Inflammatory macrophage treated with lipopolysaccharide for 4 hours (primary cell): ENCODE measurements around the gene SERINC2.

Experiments used
- DNase-seq: peaks from one replicate; pipeline ENCODE4 v3.0.0-alpha.2; 2020

The SERINC2 gene

GRCh38 chr1:31386576-31387243, 26.3 kb upstream of the SERINC2 start:
- DNase-seq, result peak; percentile 33

- DNase-seq, result peak; percentile 58
These were observed 25.4 kb upstream of the SERINC2 start for GRCh38 chr1:31387612-31388011.

- DNase-seq, result no peak
These were observed 23.4 kb upstream of the SERINC2 start for GRCh38 chr1:31389616-31390015.

- no peak for DNase-seq
These were observed 22.9 kb upstream of the SERINC2 start for GRCh38 chr1:31390071-31390470.

- no peak for DNase-seq
These were observed 19.6 kb upstream of the SERINC2 start for GRCh38 chr1:31393463-31393862.

GRCh38 chr1:31394584-31395193, 18.3 kb upstream of the SERINC2 start:
- peak; percentile 79 for DNase-seq

- no peak for DNase-seq
These were observed 16.2 kb upstream of the SERINC2 start for GRCh38 chr1:31396633-31397351.

- no peak for DNase-seq
These were observed 15.5 kb upstream of the SERINC2 start for GRCh38 chr1:31397360-31398095.

GRCh38 chr1:31398246-31398645, 14.8 kb upstream of the SERINC2 start:
- DNase-seq, result no peak

- peak; percentile 30 for DNase-seq
These were observed 13.0 kb upstream of the SERINC2 start for GRCh38 chr1:31399976-31400375.

GRCh38 chr1:31400393-31400792, 12.6 kb upstream of the SERINC2 start:
- peak; percentile 79 for DNase-seq

- no peak for DNase-seq
These were observed 11.8 kb upstream of the SERINC2 start for GRCh38 chr1:31401241-31401640.

GRCh38 chr1:31405578-31406245, 7.3 kb upstream of the SERINC2 start:
- no peak for DNase-seq

- DNase-seq, result no peak
These were observed 5.9 kb upstream of the SERINC2 start for GRCh38 chr1:31407029-31407626.

GRCh38 chr1:31408788-31409318, 4.2 kb upstream of the SERINC2 start:
- DNase-seq, result no peak

GRCh38 chr1:31409946-31410858, 2.8 kb upstream of the SERINC2 start:
- no peak for DNase-seq

- DNase-seq, result no peak
These were observed 2.1 kb upstream of the SERINC2 start for GRCh38 chr1:31410871-31411270.

GRCh38 chr1:31412205-31412604, 808 bp upstream of the SERINC2 start:
- no peak for DNase-seq

GRCh38 chr1:31413405-31414001, 490 bp downstream of the SERINC2 start:
- DNase-seq, result peak; percentile 56

GRCh38 chr1:31414980-31415370, 2.0 kb downstream of the SERINC2 start:
- DNase-seq, result no peak

- DNase-seq, result no peak
These were observed 2.6 kb downstream of the SERINC2 start for GRCh38 chr1:31415658-31416057.
